Measurements from ENCODE around the gene PPY.

Gene PPY

GRCh38 chr17:43906951-43907424 lies 35.3 kb downstream of the PPY start:
- no peak overlapping the region for H3K4me2 ChIP-seq (ENCODE audit: low read depth, low read length)
- H3K27me3 ChIP-seq (replicated peaks; ENCODE audit: insufficient read depth, low read length) = peaks cover 25% of the 10 kb centered on the region
- H3K27ac ChIP-seq (ENCODE audit: low read length) = no peak overlapping the region
- no peaks in the 10 kb centered on the region for H4K20me1 ChIP-seq (ENCODE audit: insufficient read depth, low read length)
- no peaks in the 10 kb centered on the region for H3K36me3 ChIP-seq (replicated peaks; ENCODE audit: insufficient read depth, low read length)
- no peaks in the 10 kb centered on the region for H3K9me2 ChIP-seq (replicated peaks; ENCODE audit: insufficient read depth, low read length)
- no peak for DNase-seq
- no peak overlapping the region for H3K4me3 ChIP-seq (ENCODE audit: low read length)
- H3K9ac ChIP-seq (ENCODE audit: low read length) = no peak overlapping the region
- no peak overlapping the region for H2AFZ ChIP-seq (ENCODE audit: low read length)
- H3K79me2 ChIP-seq (ENCODE audit: low read length) = no peaks in the 10 kb centered on the region
- no peaks in the 10 kb centered on the region for H3K9me3 ChIP-seq (replicated peaks; ENCODE audit: insufficient read depth, low read length)
- H3K4me1 ChIP-seq (ENCODE audit: low read length) = no peaks in the 10 kb centered on the region
- H3F3A ChIP-seq (ENCODE audit: insufficient read depth, low read length) = no peaks in the 10 kb centered on the region
- TF ChIP-seq EZH2phosphoT487 (IDR thresholded peaks at IDR 0.05; ENCODE audit: low read length) (no peak), CTCF (IDR thresholded peaks at IDR 0.05; ENCODE audit: low read length) (no peak), EZH2 (optimal IDR thresholded peaks at IDR 0.05; ENCODE audit: low read depth, low read length) (no peak)

DNA sequence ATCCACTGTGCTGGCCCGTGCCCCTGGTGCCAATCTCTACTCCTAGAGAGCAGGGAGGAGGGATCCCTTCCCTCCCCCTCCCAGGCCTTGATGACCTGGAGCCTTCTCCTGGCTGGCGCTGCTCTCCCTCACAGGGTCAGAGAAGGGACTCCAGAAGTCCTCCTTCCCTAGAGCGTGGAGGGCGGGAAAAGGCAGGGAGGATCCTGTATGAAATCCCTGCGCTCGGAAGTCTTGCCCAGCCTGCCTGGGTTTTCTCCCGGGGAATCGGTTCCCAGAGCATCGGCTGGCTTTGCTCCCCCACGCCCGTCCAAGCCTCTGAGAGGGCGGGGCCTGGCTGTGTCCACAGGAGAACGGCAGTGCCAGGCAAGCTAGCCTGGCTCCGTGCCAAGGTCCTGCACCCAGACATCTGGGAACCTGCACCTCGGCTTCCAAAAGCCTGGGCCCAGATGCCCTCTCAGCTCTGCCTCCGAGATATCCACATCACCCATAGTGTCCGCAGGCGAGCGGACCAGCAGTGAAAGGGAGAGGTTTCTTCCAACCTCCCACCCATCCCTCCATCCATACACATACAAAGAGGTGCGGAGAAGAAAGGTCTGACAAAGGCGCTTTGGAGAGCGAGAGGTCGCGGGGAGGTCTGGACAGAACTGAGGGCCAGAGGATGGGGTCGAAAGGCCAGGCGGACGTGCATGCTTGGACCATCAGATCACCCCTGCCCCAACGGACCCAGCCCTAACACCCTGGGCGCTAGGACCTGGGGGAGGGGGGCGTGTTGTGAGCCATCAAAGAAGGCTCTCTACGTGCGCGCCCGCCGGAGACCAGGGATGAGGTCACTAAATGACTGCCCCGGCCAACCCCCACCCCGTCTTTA lies 36.1 kb downstream of the PPY start:
- H3K36me3 ChIP-seq (replicated peaks; ENCODE audit: insufficient read depth, low read length) = no peaks in the 10 kb centered on the region
- H4K20me1 ChIP-seq (ENCODE audit: insufficient read depth, low read length) = no peaks in the 10 kb centered on the region
- no peak overlapping the region for H3K4me2 ChIP-seq (ENCODE audit: low read depth, low read length)
- H3K9me3 ChIP-seq (replicated peaks; ENCODE audit: insufficient read depth, low read length) = no peaks in the 10 kb centered on the region
- no peak for DNase-seq
- H2AFZ ChIP-seq (ENCODE audit: low read length) = no peak overlapping the region
- no peaks in the 10 kb centered on the region for H3K4me1 ChIP-seq (ENCODE audit: low read length)
- no peaks in the 10 kb centered on the region for H3K79me2 ChIP-seq (ENCODE audit: low read length)
- H3K27me3 ChIP-seq (replicated peaks; ENCODE audit: insufficient read depth, low read length) = peaks cover 25% of the 10 kb centered on the region
- no peak overlapping the region for H3K4me3 ChIP-seq (ENCODE audit: low read length)
- no peak overlapping the region for H3K27ac ChIP-seq (ENCODE audit: low read length)
- no peaks in the 10 kb centered on the region for H3K9me2 ChIP-seq (replicated peaks; ENCODE audit: insufficient read depth, low read length)
- TF ChIP-seq CTCF (IDR thresholded peaks at IDR 0.05; ENCODE audit: low read length) (no peak), EZH2phosphoT487 (IDR thresholded peaks at IDR 0.05; ENCODE audit: low read length) (no peak), EZH2 (optimal IDR thresholded peaks at IDR 0.05; ENCODE audit: low read depth, low read length) (no peak)
- no peaks in the 10 kb centered on the region for H3F3A ChIP-seq (ENCODE audit: insufficient read depth, low read length)
- H3K9ac ChIP-seq (ENCODE audit: low read length) = no peak overlapping the region

DNA sequence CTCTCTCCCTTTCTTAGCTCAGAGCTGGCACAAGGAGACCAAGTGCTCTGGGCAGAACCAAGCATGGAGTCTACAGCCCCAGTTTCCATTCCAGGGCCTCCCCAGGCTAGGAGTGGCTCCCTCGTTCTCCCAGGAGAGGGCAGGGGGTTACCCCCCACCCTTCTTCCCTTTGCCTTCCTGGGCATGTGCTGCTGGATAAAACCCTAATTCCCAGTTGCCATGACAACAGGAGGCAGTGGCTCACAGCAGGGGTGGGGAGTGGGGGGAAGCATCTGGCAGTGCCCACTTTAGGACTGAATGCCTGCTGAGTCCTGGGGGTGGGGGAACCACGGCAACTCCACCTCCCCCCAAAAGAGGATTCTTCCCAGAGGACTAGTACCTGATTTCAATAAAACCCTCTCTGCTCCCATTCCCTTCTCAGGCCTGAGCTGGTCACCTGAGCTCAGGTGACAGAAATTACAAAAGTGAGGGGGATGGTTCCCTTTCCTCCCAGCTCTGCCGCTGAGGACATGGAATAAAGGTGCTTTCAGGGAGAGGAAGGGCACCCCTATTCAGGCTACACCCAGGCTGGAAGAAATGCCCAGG lies 36.8 kb downstream of the PPY start:
- peaks cover 25% of the 10 kb centered on the region for H3K27me3 ChIP-seq (replicated peaks; ENCODE audit: insufficient read depth, low read length)
- H3K4me2 ChIP-seq (ENCODE audit: low read depth, low read length) = no peak overlapping the region
- TF ChIP-seq EZH2 (optimal IDR thresholded peaks at IDR 0.05; ENCODE audit: low read depth, low read length) (no peak), EZH2phosphoT487 (IDR thresholded peaks at IDR 0.05; ENCODE audit: low read length) (no peak), CTCF (IDR thresholded peaks at IDR 0.05; ENCODE audit: low read length) (no peak)
- no peaks in the 10 kb centered on the region for H3K4me1 ChIP-seq (ENCODE audit: low read length)
- no peaks in the 10 kb centered on the region for H3K36me3 ChIP-seq (replicated peaks; ENCODE audit: insufficient read depth, low read length)
- no peak overlapping the region for H3K9ac ChIP-seq (ENCODE audit: low read length)
- H3K79me2 ChIP-seq (ENCODE audit: low read length) = no peaks in the 10 kb centered on the region
- H3K9me2 ChIP-seq (replicated peaks; ENCODE audit: insufficient read depth, low read length) = no peaks in the 10 kb centered on the region
- no peaks in the 10 kb centered on the region for H4K20me1 ChIP-seq (ENCODE audit: insufficient read depth, low read length)
- no peaks in the 10 kb centered on the region for H3K9me3 ChIP-seq (replicated peaks; ENCODE audit: insufficient read depth, low read length)
- no peak overlapping the region for H3K27ac ChIP-seq (ENCODE audit: low read length)
- no peak overlapping the region for H3K4me3 ChIP-seq (ENCODE audit: low read length)
- H3F3A ChIP-seq (ENCODE audit: insufficient read depth, low read length) = no peaks in the 10 kb centered on the region
- H2AFZ ChIP-seq (ENCODE audit: low read length) = no peak overlapping the region
- no peak for DNase-seq

All from MM.1S (cell line).